ENCODE data around the gene CPLANE2.

The CPLANE2 gene

DNA sequence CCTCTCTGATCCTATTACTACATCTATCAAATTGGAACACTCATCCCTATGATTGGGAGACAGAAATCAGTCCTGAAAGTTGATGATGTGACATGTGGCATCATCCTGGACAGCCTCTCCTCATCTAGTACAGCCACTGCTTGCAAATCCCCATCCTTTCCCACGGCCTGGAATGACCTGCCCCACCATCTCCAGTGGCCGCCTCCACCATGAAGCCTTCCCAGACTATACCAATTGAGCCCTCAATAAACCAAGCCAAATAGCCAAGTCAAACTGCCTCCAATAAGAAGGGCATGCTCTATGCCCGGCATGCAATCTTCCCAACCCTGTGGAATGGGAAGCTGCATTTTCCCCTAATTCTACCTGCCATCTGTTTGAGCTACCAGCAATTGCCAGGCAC lies 24.0 kb downstream of the CPLANE2 start:
- no peak for DNase-seq (ENCODE audit: insufficient read length, low spot score)
- TF ChIP-seq POLR2A (IDR thresholded peaks at IDR 0.05; ENCODE audit: low read depth, low read length) = no peak
- FAIRE-seq = no peak

- no peak for DNase-seq (ENCODE audit: insufficient read length, low spot score)
- TF ChIP-seq POLR2A (IDR thresholded peaks at IDR 0.05; ENCODE audit: low read depth, low read length) = no peak
These were observed 24.6 kb downstream of the CPLANE2 start, which contains the start of gene ARHGEF19 for GRCh38 chr1:16212251-16212961. Gene ARHGEF19, minus strand, starts transcription at chr1:16212652. Its CDS starts 3,598 bp downstream, at chr1:16209054.

GRCh38 chr1:16211824-16212223 lies 25.2 kb downstream of the CPLANE2 start:
- DNase-seq (ENCODE audit: insufficient read length, low spot score) = no peak
- no peak for TF ChIP-seq POLR2A (IDR thresholded peaks at IDR 0.05; ENCODE audit: low read depth, low read length)
- no peak for FAIRE-seq

More at GRCh38 chr1:16212251-16212961, 24.6 kb downstream of the CPLANE2 start, which contains the start of gene ARHGEF19:
- no peak for FAIRE-seq

DNA sequence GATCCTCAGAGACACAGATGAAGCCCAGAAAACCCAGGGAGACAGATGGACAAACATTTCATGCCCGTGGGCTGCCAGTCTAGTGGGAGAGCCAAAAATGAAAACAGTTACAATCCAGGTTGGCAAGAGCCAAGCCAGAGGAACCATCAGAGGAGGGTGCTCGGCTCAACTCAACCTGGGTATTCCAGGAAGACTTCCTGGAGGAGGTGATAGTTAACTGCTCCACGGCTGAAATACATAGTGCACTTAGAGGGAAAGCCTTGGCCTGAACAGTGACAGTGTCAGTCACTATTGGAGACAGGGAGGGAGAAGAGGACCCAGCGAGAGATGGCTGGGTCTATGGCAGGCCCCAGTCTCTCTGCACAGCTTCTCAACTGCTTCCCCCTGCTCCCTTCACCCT lies 26.4 kb downstream of the CPLANE2 start:
- FAIRE-seq (no peak), DNase-seq (ENCODE audit: insufficient read length, low spot score) (no peak)
- no peak for TF ChIP-seq POLR2A (IDR thresholded peaks at IDR 0.05; ENCODE audit: low read depth, low read length)

GRCh38 chr1:16209847-16210407 lies 27.1 kb downstream of the CPLANE2 start:
- no peak for TF ChIP-seq POLR2A (IDR thresholded peaks at IDR 0.05; ENCODE audit: low read depth, low read length)
- no peak for FAIRE-seq
- no peak for DNase-seq (ENCODE audit: insufficient read length, low spot score)

DNA sequence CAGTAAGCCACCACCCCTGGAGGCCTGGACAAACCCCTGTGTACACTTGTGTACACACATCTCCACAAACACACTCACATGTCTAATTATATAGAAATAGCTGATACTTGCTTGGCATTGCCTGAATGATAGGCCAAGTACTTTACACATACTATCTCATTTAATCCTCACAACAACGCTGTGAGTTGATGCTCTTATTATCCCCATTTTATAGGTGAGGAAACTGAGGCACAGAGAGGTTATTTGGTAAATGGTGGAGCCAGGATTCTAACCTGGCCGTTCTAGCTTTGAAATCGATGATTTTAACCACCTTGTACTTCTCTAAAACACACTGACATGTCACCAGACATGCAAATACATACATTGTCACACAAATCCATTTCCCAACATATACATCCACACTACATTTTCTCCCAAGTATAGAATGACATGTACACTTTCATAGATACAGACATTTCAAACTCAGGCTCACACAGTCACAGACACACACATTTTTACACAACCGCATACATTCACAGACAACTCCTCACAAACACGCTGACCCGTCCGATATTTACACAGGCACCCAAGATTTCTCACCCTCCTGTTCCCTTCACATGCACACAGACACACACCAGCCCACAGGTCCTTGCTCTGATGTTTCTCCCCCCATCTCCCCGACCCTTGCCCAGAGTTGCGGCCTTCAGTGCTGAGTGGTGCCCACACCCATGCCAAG lies 27.7 kb downstream of the CPLANE2 start:
- FAIRE-seq (no peak), DNase-seq (ENCODE audit: insufficient read length, low spot score) (no peak)
- no peak for TF ChIP-seq POLR2A (IDR thresholded peaks at IDR 0.05; ENCODE audit: low read depth, low read length)

- no peak for TF ChIP-seq POLR2A (IDR thresholded peaks at IDR 0.05; ENCODE audit: low read depth, low read length)
- FAIRE-seq (no peak), DNase-seq (ENCODE audit: insufficient read length, low spot score) (no peak)
These were observed 28.6 kb downstream of the CPLANE2 start for GRCh38 chr1:16208270-16208987.

GRCh38 chr1:16207318-16208269 lies 29.4 kb downstream of the CPLANE2 start:
- TF ChIP-seq POLR2A (IDR thresholded peaks at IDR 0.05; ENCODE audit: low read depth, low read length) = peak; percentile 34; the same call in 1 of the 2 replicates
- peak; percentile 61 for DNase-seq (ENCODE audit: insufficient read length, low spot score)
- no peak for FAIRE-seq

DNA sequence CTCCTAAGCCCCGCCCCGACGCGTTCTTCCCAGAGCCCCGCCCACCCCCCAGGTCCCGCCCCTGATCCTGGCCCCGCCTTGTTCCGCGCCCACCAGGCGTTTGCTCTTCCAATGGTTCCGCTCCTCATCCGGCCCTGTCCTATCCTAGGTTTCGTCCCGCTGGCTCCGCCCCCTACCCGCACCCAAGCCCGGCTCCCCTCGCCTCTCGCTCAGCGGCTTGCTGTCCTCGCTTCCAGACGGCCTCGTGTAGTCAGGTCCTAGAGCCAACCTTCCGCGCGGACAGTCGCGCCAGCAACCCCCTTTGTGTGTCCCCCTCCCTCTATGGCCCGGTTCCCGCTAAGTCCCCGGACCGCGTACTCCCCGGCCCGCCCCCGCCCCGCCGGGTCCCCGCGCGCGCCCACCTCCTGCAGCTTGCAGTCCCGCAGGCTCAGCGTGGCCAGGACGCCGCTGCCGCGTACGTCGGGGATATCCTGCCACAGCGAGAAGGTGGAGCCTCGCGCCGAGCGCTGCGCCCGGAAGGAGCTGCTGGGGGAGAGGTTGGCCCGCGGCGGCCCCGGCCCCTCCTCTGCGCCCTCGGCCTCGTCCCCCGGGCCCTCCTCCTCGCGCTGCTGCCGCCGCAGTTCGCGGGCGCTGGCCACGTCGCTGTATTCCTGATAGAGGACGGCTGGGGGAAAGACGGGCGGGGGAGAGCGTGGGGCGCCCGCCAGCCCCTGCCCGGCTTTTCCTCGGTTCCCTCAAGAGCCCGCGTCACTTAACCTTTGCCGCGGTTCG lies 30.3 kb downstream of the CPLANE2 start:
- FAIRE-seq (peak; percentile 6), DNase-seq (ENCODE audit: insufficient read length, low spot score) (peak; percentile 76)
- peak; percentile 71 for TF ChIP-seq POLR2A (IDR thresholded peaks at IDR 0.05; ENCODE audit: low read depth, low read length)

DNA sequence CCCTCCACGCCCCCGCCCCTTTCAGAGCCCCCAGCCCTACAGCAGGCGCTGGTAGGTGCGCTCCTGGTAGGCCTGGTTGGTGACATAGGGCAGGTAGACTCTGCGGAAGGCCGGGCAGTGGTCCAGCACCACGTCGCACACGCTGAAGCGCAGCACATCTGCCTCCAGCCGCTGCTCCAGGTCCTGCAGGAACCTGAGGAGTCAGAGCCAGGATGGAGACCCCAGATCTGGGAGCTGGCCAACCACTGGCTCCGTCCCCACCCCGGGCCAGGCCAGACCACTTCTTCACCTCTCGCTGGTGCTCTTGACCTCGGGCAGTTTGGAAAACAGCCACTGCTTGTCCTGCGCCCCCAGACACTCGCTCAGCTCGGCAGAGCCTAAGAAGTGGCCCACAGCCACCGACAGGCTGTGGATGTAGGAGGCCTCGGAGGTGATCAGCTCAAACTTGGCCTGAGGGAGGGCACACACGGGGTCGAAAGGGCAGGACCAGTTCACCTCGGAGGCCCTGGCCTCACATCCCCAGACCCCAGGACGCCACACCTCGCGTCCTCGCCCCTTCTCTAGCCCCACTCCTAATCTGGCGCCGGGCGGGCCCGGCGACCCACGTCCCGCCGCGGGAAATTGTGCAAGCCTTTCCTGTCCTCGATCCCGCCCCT lies 31.0 kb downstream of the CPLANE2 start:
- no peak for FAIRE-seq

DNA sequence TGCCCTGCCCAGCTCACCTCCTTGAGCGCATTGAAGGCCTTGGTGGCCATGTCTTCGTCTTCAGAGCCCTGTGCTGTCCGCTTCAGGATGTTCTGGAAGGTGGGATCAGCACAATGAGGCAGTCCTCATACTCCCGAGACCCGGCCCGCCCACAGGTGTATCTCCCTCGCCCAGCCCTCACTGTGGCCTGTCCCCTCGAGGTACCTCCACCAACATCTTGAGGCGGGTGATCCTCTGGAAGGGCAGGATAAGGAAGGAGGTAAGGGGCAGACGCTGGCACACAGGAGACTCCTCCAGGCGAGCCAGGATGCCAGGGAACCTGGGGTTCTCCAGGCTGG lies 31.7 kb downstream of the CPLANE2 start:
- no peak for TF ChIP-seq POLR2A (IDR thresholded peaks at IDR 0.05; ENCODE audit: low read depth, low read length)
- no peak for DNase-seq (ENCODE audit: insufficient read length, low spot score)
- no peak for FAIRE-seq

More for the DNA sequence above, 31.0 kb downstream of the CPLANE2 start:
- no peak for DNase-seq (ENCODE audit: insufficient read length, low spot score)
- no peak for TF ChIP-seq POLR2A (IDR thresholded peaks at IDR 0.05; ENCODE audit: low read depth, low read length)
